ENCODE data around the gene SART1. TPM values are rescaled to one million over a fixed set of nuclear protein-coding genes. Genes with fewer than 3 reads are reported as not detected.
"Not testable (repeated sequence)": the region's sequence is repeated elsewhere in the genome, so short reads cannot be mapped to it uniquely, and the experiment has no call there.

SART1 gene
- total RNA-seq, 2 experiments from 2014 or later: 54.7 to 84.5 TPM

- CTCF ChIA-PET: interaction anchor here (0.6 kb wide), 1 partner anchor 222 kb away, joined by 4 read pairs; no protein-coding TSS in a partner anchor
- Mint-ChIP-seq H3K27ac (no peak overlapping the region), H3K9me3 (ENCODE audit: low read depth) (no peaks in the 10 kb centered on the region), H3K27me3 (peaks cover 7% of the 10 kb centered on the region), H3K4me1 (peaks cover 13% of the 10 kb centered on the region), H3K4me3 (no peak overlapping the region), H3K36me3 (ENCODE audit: low read depth) (no peaks in the 10 kb centered on the region)
- intact Hi-C loops (cut with DNase I, micrococcal nuclease): no loop called here
- POLR2A ChIA-PET: no interaction called here
- DNase-seq: peak; percentile 43
- peak; percentile 43 for ATAC-seq
Observed at GRCh38 chr11:66020618-66021357, 59.3 kb downstream of the SART1 start.

DNA sequence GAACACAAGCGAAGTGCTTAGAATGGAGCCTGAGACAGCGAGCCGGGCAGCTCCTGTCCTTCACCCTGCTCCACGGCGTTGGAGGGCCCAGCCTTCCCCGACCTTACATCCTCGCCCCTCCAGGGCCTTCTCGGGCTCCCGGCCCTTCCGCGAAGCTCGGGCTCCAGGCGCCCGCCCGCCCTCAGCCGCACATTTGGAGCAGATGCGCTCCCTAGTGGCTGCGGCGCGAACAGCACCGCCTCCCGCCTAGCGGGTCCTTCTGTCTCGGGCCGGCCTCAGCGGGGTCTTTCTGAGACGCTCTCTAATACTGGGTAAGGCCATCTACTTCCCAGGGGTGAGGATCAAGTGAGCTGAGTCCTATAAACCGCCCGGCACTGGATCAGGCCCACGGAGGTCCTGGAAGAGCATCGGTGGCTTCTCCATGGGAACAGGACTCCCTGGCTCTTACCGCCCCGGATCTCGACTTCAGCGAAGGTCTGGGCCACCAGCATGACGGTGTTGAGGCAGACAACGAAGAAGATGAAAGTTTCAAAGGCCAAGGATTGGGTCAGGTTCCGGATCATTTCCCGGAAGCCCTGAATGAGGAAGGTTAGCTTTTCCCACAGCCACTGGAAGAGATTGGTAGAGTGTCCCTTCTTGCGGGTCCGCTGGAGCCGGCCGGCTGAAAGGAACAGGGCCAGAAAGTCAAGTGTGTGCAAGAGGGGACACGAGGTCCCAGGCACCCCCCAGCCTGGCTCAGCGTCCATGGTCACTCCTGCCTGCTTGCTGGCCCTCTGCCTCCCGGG lies 61.1 kb downstream of the SART1 start:
- CTCF ChIA-PET: interaction anchor here (0.5 to 1.9 kb wide), 32 partner anchors 9 to 770 kb away, joined by 3 to 29 read pairs (median 4); partner anchors contain the start of genes CST6, MUS81 and SF3B2
- POLR2A ChIA-PET: interaction anchor here (1.1 kb wide), 1 partner anchor 18 kb away, joined by 3 read pairs; no protein-coding TSS in a partner anchor
- intact Hi-C loops (cut with DNase I, micrococcal nuclease): loop anchor here in 1 of 2 experiments (1.0 to 2.0 kb wide), 3 partner anchors 20 to 138 kb away; partner anchors contain the start of genes BANF1, EIF1AD and FIBP
- H3K36me3 Mint-ChIP-seq (ENCODE audit: low read depth): no peaks in the 10 kb centered on the region
- peak; percentile 94 for ATAC-seq
- H3K27me3 Mint-ChIP-seq: peaks cover 7% of the 10 kb centered on the region
- no peaks in the 10 kb centered on the region for H3K9me3 Mint-ChIP-seq (ENCODE audit: low read depth)
- peaks cover 8% of the 10 kb centered on the region for H3K4me1 Mint-ChIP-seq
- DNase-seq: peak; percentile 89
- no peak overlapping the region for H3K27ac Mint-ChIP-seq
- H3K4me3 Mint-ChIP-seq: no peak overlapping the region

DNA sequence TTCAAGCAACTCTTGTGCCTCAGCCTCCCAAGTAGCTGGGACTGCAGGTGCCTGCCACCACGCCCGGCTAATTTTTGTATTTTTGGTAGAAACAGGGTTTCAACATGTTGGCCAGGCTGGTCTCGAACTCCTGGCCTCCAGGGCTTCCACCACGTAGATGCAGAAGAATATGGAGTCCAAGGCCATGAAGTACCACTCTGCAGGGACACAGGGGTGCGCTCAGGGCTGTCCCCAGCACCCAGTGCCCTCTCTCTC lies 61.6 kb downstream of the SART1 start:
- H3K4me3 Mint-ChIP-seq; DNase-seq; H3K36me3 Mint-ChIP-seq (ENCODE audit: low read depth); H3K9me3 Mint-ChIP-seq (ENCODE audit: low read depth); ATAC-seq; H3K27me3 Mint-ChIP-seq; H3K27ac Mint-ChIP-seq; H3K4me1 Mint-ChIP-seq; POLR2A ChIA-PET: not testable (repeated sequence)
- intact Hi-C loops (cut with DNase I, micrococcal nuclease): loop anchor here in 1 of 2 experiments (2.0 kb wide), 1 partner anchor 20 kb away; the partner anchor contains the start of genes BANF1 and EIF1AD
- CTCF ChIA-PET: interaction anchor here (0.7 to 1.9 kb wide), 13 partner anchors 9 to 253 kb away, joined by 3 to 29 read pairs (median 5); partner anchors contain the start of genes CST6, MUS81 and SF3B2

DNA sequence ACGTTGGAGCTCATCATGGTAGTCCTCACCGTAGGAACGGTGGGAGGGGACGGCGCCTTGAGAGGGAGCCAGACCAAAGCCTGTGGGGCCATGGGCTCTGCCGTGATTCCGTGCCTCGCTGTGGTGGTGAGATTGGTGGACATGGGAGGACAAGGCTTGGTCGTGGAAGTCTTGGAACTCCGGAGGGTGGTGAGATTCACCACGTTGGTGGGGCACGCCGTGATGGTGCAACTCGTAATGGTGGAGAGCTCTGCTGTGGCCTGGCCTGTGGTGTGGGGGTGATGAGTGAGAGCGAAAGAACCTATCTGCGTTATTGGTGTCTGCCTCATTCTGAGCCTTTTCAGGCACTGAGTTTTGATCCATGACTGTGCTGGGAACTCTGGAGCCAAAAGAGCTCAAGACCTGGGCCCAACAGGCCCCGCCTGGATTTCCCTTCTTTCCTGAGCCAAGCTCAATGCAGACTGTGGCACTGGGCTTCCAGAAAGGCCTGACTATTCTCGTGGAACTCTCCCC lies 64.5 kb downstream of the SART1 start, which contains the start of gene CATSPER1:
Gene CATSPER1, minus strand, starts transcription at position 463 of the 513 bp plus-strand sequence. Its CDS starts 100 bp downstream, at position 363.
- intact Hi-C loops (cut with DNase I, micrococcal nuclease): no loop called here
- no peaks in the 10 kb centered on the region for H3K9me3 Mint-ChIP-seq (ENCODE audit: low read depth)
- no peak within 1 kb of the TSS for H3K4me3 Mint-ChIP-seq
- ChIA-PET POLR2A (no interaction called here), CTCF (interaction anchor here (0.6 to 1.0 kb wide), 7 partner anchors 10 to 1774 kb away, joined by 3 to 5 read pairs (median 3); no protein-coding TSS in a partner anchor)
- H3K27ac Mint-ChIP-seq: no peak within 1 kb of the TSS
- DNase-seq (no peak), ATAC-seq (no peak)
- peaks cover 7% of the 10 kb centered on the region for H3K27me3 Mint-ChIP-seq
- peaks cover 5% of the 10 kb centered on the region for H3K4me1 Mint-ChIP-seq
- no peaks in the 10 kb centered on the region for H3K36me3 Mint-ChIP-seq (ENCODE audit: low read depth)

Other genes with a start within 250 kb of the SART1 start
- gene KAT5, start 249.5 kb upstream of the SART1 start, total RNA-seq: 10 to 100 TPM; 56.5 to 65.1 TPM
- 10 to 100 TPM; 72.5 to 96.8 TPM for gene RNASEH2C, start 240.9 kb upstream of the SART1 start, total RNA-seq
- gene AP5B1, start 180.8 kb upstream of the SART1 start, total RNA-seq: 10 to 100 TPM; 11.7 to 14.4 TPM
- under 1 TPM; 0.09 to 0.19 TPM for gene OVOL1, start 174.7 kb upstream of the SART1 start, total RNA-seq
- 1 to 10 TPM; 2.9 to 3.0 TPM for gene SNX32, start 127.8 kb upstream of the SART1 start, total RNA-seq
- gene CFL1, start 103.6 kb upstream of the SART1 start, total RNA-seq: 1,000 to 10,000 TPM in 1 of 2 experiments, 100 to 1,000 TPM in 1; 888 to 1,074 TPM
- 10 to 100 TPM; 59.2 to 67.8 TPM for gene MUS81, start 101.3 kb upstream of the SART1 start, total RNA-seq
- 10 to 100 TPM; 20.2 to 23.4 TPM for gene EFEMP2, start 88.9 kb upstream of the SART1 start, total RNA-seq
- gene CTSW, start 81.9 kb upstream of the SART1 start, total RNA-seq: 1 to 10 TPM; 1.7 TPM
- 100 to 1,000 TPM in 1 of 2 experiments, 10 to 100 TPM in 1; 95.4 to 121 TPM for gene FIBP, start 73.3 kb upstream of the SART1 start, total RNA-seq
- gene CCDC85B, start 71.1 kb upstream of the SART1 start, total RNA-seq: 10 to 100 TPM; 25.5 to 45.0 TPM
- gene FOSL1, start 61.3 kb upstream of the SART1 start, total RNA-seq: 10 to 100 TPM; 11.1 to 11.3 TPM
- 10 to 100 TPM; 21.4 to 22.9 TPM for gene C11orf68, start 42.7 kb upstream of the SART1 start, total RNA-seq
- gene DRAP1, start 42.3 kb upstream of the SART1 start, total RNA-seq: 100 to 1,000 TPM; 111 to 158 TPM
- not detected for gene TSGA10IP, start 16.3 kb upstream of the SART1 start, total RNA-seq
- gene EIF1AD, start 40.4 kb downstream of the SART1 start, total RNA-seq: 10 to 100 TPM; 45.1 to 52.2 TPM
- 100 to 1,000 TPM; 233 to 293 TPM for gene BANF1, start 40.8 kb downstream of the SART1 start, total RNA-seq
- gene CST6, start 50.3 kb downstream of the SART1 start, total RNA-seq: not detected
- gene CATSPER1, start 64.7 kb downstream of the SART1 start, total RNA-seq: not detected
- under 1 TPM; 0.51 to 0.69 TPM for gene GAL3ST3, start 87.4 kb downstream of the SART1 start, total RNA-seq
- 100 to 1,000 TPM; 265 to 270 TPM for gene SF3B2, start 90.6 kb downstream of the SART1 start, total RNA-seq
- gene PACS1, start 108.5 kb downstream of the SART1 start, total RNA-seq: 10 to 100 TPM; 76.6 to 90.7 TPM